ENCODE data around the gene IRF9.

Gene IRF9

GRCh38 chr14:24116128-24116814 is 44.8 kb upstream of the IRF9 start:
- DNase-seq (ENCODE audit: extremely low read depth, low read depth) = no peak
- TF ChIP-seq CTCF (IDR thresholded peaks at IDR 0.05; ENCODE audit: low read depth, low read length) = no peak

GRCh38 chr14:24117179-24117578 is 43.9 kb upstream of the IRF9 start:
- no peak for TF ChIP-seq CTCF (IDR thresholded peaks at IDR 0.05; ENCODE audit: low read depth, low read length)
- no peak for DNase-seq (ENCODE audit: extremely low read depth, low read depth)

- TF ChIP-seq CTCF (IDR thresholded peaks at IDR 0.05; ENCODE audit: low read depth, low read length) = no peak
- no peak for DNase-seq (ENCODE audit: extremely low read depth, low read depth)
Observed at GRCh38 chr14:24119691-24120090, 41.4 kb upstream of the IRF9 start.

- no peak for DNase-seq (ENCODE audit: extremely low read depth, low read depth)
- TF ChIP-seq CTCF (IDR thresholded peaks at IDR 0.05; ENCODE audit: low read depth, low read length) = no peak
Observed at GRCh38 chr14:24121210-24121609, 39.9 kb upstream of the IRF9 start.

GRCh38 chr14:24122416-24122815 is 38.6 kb upstream of the IRF9 start:
- no peak for TF ChIP-seq CTCF (IDR thresholded peaks at IDR 0.05; ENCODE audit: low read depth, low read length)
- DNase-seq (ENCODE audit: extremely low read depth, low read depth) = no peak

- no peak for DNase-seq (ENCODE audit: extremely low read depth, low read depth)
- TF ChIP-seq CTCF (IDR thresholded peaks at IDR 0.05; ENCODE audit: low read depth, low read length) = no peak
Observed at GRCh38 chr14:24122898-24123297, 38.2 kb upstream of the IRF9 start.

GRCh38 chr14:24123424-24124417 is 37.3 kb upstream of the IRF9 start:
- DNase-seq (ENCODE audit: extremely low read depth, low read depth) = no peak
- TF ChIP-seq CTCF (IDR thresholded peaks at IDR 0.05; ENCODE audit: low read depth, low read length) = no peak

All from AG09319 (cell line).